GM10266 (cell line): ENCODE measurements around the gene MRPS9.

Experiments used
- DNase-seq: peaks from one replicate; pipeline ENCODE4 v3.0.0; 2012; ENCODE audit errors: extremely low spot score
- CTCF ChIP-seq: IDR thresholded peaks from 2 replicates; pipeline ENCODE4 v1.5.1; 2012; ENCODE audit warnings: mild to moderate bottlenecking, low read depth; ENCODE audit not compliant: control insufficient read depth, insufficient read depth; ENCODE audit errors: missing control alignments

The MRPS9 gene

DNA sequence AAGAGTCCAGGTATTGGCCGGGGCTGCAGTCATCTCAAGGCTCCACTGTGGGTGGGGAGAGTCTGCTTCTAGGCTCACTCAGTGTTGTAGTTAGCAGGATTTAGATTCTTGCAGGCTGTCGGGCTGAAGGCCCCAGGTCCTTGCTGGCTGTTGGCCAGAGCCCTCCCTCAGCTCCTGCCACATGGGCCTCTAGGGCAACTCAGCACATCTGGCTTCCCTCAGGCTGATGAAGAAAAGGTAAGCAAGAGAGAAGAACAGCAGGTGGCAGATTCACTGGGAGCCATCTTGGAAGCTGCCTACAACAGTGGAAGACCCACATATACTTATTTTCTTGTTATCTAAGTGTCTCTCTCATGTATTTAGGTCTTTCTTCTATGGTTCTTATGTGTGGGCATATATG, 4.3 kb downstream of the MRPS9 start:
- TF ChIP-seq CTCF: no peak
- DNase-seq: no peak

DNA sequence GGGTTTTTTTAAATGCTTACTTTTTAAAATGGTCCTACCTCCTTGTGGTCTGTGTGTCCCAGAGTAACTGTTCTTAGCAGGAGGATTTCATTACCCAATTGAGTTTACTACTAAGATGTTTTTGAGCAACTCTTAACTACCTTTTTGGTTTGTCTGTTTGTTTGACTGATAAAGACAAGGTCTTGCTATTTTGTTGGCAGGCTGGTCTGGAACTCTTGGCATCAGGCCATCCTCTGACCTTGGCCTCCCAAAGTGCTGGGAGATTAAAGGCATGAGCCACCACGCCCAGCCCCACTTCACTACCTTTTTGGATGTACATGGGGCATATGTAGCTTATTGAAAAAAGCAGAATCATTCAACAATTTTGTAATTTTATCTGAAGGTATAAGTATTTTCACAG, 14.9 kb downstream of the MRPS9 start:
- no peak for TF ChIP-seq CTCF
- no peak for DNase-seq

DNA sequence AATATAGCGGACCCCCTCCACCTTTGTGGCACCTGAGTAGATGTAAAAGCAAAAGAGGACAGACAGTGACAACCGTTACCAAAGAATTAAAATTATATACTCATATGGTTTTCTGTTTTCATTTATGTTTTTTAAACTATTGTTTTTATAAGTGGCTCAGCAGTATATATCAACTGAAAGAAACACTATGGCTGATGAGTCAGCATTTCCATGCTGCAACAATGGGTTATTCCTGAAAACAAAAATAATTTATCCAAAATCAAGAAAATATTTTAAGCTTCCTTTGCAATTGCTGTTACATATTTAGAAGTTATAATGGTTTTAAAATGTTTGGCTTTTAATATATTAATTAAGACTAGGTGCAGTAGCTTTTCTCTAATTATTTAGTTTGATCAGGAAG, 17.7 kb downstream of the MRPS9 start:
- DNase-seq: no peak
- no peak for TF ChIP-seq CTCF

- TF ChIP-seq CTCF: no peak
- no peak for DNase-seq
These were observed 18.4 kb downstream of the MRPS9 start for GRCh38 chr2:105056245-105056644.

GRCh38 chr2:105057005-105057404, 19.1 kb downstream of the MRPS9 start:
- no peak for TF ChIP-seq CTCF
- no peak for DNase-seq

GRCh38 chr2:105061560-105061959, 23.7 kb downstream of the MRPS9 start:
- no peak for TF ChIP-seq CTCF
- no peak for DNase-seq

GRCh38 chr2:105062158-105062557, 24.3 kb downstream of the MRPS9 start:
- no peak for DNase-seq
- no peak for TF ChIP-seq CTCF
